ENCODE data around the gene ICOS. TPM values are rescaled to one million over a fixed set of nuclear protein-coding genes. Genes with fewer than 3 reads are reported as not detected.

Gene ICOS
- polyA plus RNA-seq, 1 of the 3 experiments (the other 2 are of a cell fraction): not detected

DNA sequence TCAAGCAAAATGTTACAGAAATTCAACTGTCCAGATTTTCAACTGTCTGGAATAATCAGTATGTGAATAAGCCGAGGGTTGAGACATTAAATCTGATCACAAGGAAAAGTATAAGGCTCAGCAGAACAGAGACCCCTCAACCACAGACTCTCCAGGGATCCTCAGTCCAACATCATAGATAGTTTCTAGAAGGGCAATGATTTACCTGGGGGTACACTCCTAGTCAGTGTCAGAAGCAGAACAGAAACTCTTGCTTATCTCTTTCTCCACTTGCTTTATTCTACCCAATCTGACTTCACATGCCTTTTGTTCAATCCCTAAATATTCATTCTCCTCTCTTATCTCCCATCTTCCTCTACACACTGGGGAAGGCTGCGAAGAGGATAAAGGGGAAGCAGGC, 36.4 kb downstream of the ICOS start:
- no peak overlapping the region for H2AFZ ChIP-seq (ENCODE audit: low read depth)
- no peaks in the 10 kb centered on the region for H3K9me2 ChIP-seq
- H3K4me2 ChIP-seq: no peak overlapping the region
- H3K9ac ChIP-seq: no peak overlapping the region
- no peaks in the 10 kb centered on the region for H3K36me3 ChIP-seq (replicated peaks in 1 of 2; ENCODE audit: control insufficient read depth in 1 of 2, insufficient read depth in 2 of 2, low read length in 1 of 2)
- CTCF ChIA-PET: no interaction called here
- 19% methylated on average over 2 of the region's 2 CpGs for WGBS (ENCODE audit: low lambda C conversion rate)
- H3F3A ChIP-seq (replicated peaks; ENCODE audit: insufficient read depth): no peaks in the 10 kb centered on the region
- POLR2A ChIA-PET: no interaction called here
- H3K9me3 ChIP-seq: no peaks in the 10 kb centered on the region
- H3K27ac ChIP-seq (ENCODE audit: low read depth in 2 of 2, low read length in 1 of 2): no peak overlapping the region
- H3K4me1 ChIP-seq (ENCODE audit: control insufficient read depth in 1 of 2, insufficient read depth in 2 of 2, low read depth in 1 of 2, low read length in 1 of 2): no peaks in the 10 kb centered on the region
- H3K4me3 ChIP-seq (ENCODE audit: low read depth in 2 of 2, low read length in 1 of 2): no peak overlapping the region
- no peaks in the 10 kb centered on the region for H4K20me1 ChIP-seq (ENCODE audit: insufficient read depth)
- no peak for DNase-seq
- no peaks in the 10 kb centered on the region for H3K27me3 ChIP-seq (ENCODE audit: insufficient read depth)
- H3K79me2 ChIP-seq (ENCODE audit: insufficient read depth): no peaks in the 10 kb centered on the region
- TF ChIP-seq EP300 (IDR thresholded peaks at IDR 0.05; ENCODE audit: borderline replicate concordance in 1 of 2, low read depth in 1 of 2, low read length in 1 of 2) (no peak), RCOR1 (IDR thresholded peaks at IDR 0.05; ENCODE audit: low read length) (no peak), FOSL2 (IDR thresholded peaks at IDR 0.05; ENCODE audit: borderline replicate concordance, low read depth) (no peak), NFIC (IDR thresholded peaks at IDR 0.05; ENCODE audit: borderline replicate concordance) (no peak), YY1 (IDR thresholded peaks at IDR 0.05; ENCODE audit: low read depth) (no peak), EZH2phosphoT487 (IDR thresholded peaks at IDR 0.05; ENCODE audit: borderline replicate concordance, low read depth) (no peak), NRF1 (IDR thresholded peaks at IDR 0.05; ENCODE audit: low read depth, low read length) (no peak)
- TF ChIP-seq, protein P1, sequence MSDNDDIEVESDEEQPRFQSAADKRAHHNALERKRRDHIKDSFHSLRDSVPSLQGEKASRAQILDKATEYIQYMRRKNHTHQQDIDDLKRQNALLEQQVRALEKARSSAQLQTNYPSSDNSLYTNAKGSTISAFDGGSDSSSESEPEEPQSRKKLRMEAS (IDR thresholded peaks at IDR 0.05; ENCODE audit: low read depth): no peak
- TF ChIP-seq, protein P2, sequence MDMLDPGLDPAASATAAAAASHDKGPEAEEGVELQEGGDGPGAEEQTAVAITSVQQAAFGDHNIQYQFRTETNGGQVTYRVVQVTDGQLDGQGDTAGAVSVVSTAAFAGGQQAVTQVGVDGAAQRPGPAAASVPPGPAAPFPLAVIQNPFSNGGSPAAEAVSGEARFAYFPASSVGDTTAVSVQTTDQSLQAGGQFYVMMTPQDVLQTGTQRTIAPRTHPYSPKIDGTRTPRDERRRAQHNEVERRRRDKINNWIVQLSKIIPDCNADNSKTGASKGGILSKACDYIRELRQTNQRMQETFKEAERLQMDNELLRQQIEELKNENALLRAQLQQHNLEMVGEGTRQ (IDR thresholded peaks at IDR 0.05; ENCODE audit: borderline replicate concordance, low read depth, low read length): no peak
- TF ChIP-seq, protein P3, sequence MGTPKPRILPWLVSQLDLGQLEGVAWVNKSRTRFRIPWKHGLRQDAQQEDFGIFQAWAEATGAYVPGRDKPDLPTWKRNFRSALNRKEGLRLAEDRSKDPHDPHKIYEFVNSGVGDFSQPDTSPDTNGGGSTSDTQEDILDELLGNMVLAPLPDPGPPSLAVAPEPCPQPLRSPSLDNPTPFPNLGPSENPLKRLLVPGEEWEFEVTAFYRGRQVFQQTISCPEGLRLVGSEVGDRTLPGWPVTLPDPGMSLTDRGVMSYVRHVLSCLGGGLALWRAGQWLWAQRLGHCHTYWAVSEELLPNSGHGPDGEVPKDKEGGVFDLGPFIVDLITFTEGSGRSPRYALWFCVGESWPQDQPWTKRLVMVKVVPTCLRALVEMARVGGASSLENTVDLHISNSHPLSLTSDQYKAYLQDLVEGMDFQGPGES (IDR thresholded peaks at IDR 0.05; ENCODE audit: low read depth, low read length): no peak

DNA sequence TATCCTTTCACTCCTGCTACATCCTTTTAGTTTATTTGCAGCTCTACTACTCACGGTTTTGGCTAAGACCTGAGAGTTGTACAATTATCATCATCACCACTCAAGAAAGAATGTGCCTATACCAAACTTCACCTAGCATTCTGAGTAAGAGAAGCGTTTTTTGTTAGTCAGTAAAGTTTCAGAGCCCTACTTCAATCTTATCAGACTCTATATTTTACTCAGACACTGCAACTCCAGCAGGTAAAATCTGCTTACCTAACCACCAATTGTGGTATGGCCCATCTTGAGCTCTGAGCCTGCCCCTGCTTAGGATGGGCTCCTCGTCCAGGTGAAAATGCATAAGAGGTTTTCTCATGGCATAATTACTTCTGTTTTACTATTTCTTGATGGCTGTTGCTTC, 37.1 kb downstream of the ICOS start:
- Histone ChIP-seq H3K27ac (ENCODE audit: low read depth in 2 of 2, low read length in 1 of 2) (no peak overlapping the region), H2AFZ (ENCODE audit: low read depth) (no peak overlapping the region), H3K4me2 (no peak overlapping the region), H3K4me3 (ENCODE audit: low read depth in 2 of 2, low read length in 1 of 2) (no peak overlapping the region), H3K9ac (no peak overlapping the region), H3K9me3 (no peaks in the 10 kb centered on the region), H3K36me3 (replicated peaks in 1 of 2; ENCODE audit: control insufficient read depth in 1 of 2, insufficient read depth in 2 of 2, low read length in 1 of 2) (no peaks in the 10 kb centered on the region), H4K20me1 (ENCODE audit: insufficient read depth) (no peaks in the 10 kb centered on the region), H3K4me1 (ENCODE audit: control insufficient read depth in 1 of 2, insufficient read depth in 2 of 2, low read depth in 1 of 2, low read length in 1 of 2) (no peaks in the 10 kb centered on the region), H3F3A (replicated peaks; ENCODE audit: insufficient read depth) (no peaks in the 10 kb centered on the region), H3K79me2 (ENCODE audit: insufficient read depth) (no peaks in the 10 kb centered on the region), H3K9me2 (no peaks in the 10 kb centered on the region), H3K27me3 (ENCODE audit: insufficient read depth) (no peaks in the 10 kb centered on the region)
- ChIA-PET POLR2A (no interaction called here), CTCF (no interaction called here)
- no peak for DNase-seq
- WGBS (ENCODE audit: low lambda C conversion rate): 6% methylated on average over 3 of the region's 3 CpGs
- TF ChIP-seq RXRA (IDR thresholded peaks at IDR 0.05; ENCODE audit: borderline replicate concordance, low read depth): no peak
- TF ChIP-seq, protein P4, sequence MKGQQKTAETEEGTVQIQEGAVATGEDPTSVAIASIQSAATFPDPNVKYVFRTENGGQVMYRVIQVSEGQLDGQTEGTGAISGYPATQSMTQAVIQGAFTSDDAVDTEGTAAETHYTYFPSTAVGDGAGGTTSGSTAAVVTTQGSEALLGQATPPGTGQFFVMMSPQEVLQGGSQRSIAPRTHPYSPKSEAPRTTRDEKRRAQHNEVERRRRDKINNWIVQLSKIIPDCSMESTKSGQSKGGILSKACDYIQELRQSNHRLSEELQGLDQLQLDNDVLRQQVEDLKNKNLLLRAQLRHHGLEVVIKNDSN (IDR thresholded peaks at IDR 0.05; ENCODE audit: borderline replicate concordance, low read depth): no peak
- TF ChIP-seq RCOR1 (IDR thresholded peaks at IDR 0.05; ENCODE audit: low read length): no peak
- TF ChIP-seq MXI1 (IDR thresholded peaks at IDR 0.05; ENCODE audit: low read depth, low read length): no peak
- TF ChIP-seq FOXM1 (IDR thresholded peaks at IDR 0.05; ENCODE audit: low read depth): no peak
- TF ChIP-seq CHD2 (IDR thresholded peaks at IDR 0.05; ENCODE audit: low read length, partially characterized antibody): no peak
- TF ChIP-seq TEAD4 (IDR thresholded peaks at IDR 0.05; ENCODE audit: borderline replicate concordance, insufficient read depth): no peak
- TF ChIP-seq, protein P1 (IDR thresholded peaks at IDR 0.05; ENCODE audit: low read depth): no peak
- TF ChIP-seq, protein P5, sequence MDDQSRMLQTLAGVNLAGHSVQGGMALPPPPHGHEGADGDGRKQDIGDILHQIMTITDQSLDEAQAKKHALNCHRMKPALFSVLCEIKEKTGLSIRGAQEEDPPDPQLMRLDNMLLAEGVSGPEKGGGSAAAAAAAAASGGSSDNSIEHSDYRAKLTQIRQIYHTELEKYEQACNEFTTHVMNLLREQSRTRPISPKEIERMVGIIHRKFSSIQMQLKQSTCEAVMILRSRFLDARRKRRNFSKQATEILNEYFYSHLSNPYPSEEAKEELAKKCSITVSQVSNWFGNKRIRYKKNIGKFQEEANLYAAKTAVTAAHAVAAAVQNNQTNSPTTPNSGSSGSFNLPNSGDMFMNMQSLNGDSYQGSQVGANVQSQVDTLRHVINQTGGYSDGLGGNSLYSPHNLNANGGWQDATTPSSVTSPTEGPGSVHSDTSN (IDR thresholded peaks at IDR 0.05): no peak
- TF ChIP-seq, protein P6, sequence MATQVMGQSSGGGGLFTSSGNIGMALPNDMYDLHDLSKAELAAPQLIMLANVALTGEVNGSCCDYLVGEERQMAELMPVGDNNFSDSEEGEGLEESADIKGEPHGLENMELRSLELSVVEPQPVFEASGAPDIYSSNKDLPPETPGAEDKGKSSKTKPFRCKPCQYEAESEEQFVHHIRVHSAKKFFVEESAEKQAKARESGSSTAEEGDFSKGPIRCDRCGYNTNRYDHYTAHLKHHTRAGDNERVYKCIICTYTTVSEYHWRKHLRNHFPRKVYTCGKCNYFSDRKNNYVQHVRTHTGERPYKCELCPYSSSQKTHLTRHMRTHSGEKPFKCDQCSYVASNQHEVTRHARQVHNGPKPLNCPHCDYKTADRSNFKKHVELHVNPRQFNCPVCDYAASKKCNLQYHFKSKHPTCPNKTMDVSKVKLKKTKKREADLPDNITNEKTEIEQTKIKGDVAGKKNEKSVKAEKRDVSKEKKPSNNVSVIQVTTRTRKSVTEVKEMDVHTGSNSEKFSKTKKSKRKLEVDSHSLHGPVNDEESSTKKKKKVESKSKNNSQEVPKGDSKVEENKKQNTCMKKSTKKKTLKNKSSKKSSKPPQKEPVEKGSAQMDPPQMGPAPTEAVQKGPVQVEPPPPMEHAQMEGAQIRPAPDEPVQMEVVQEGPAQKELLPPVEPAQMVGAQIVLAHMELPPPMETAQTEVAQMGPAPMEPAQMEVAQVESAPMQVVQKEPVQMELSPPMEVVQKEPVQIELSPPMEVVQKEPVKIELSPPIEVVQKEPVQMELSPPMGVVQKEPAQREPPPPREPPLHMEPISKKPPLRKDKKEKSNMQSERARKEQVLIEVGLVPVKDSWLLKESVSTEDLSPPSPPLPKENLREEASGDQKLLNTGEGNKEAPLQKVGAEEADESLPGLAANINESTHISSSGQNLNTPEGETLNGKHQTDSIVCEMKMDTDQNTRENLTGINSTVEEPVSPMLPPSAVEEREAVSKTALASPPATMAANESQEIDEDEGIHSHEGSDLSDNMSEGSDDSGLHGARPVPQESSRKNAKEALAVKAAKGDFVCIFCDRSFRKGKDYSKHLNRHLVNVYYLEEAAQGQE (IDR thresholded peaks at IDR 0.05; ENCODE audit: low read depth, low read length): no peak
- no peak for TF ChIP-seq JUND (IDR thresholded peaks at IDR 0.05)
- no peak for TF ChIP-seq GATA2 (CRISPR knock-in tag; IDR thresholded peaks at IDR 0.05)
